Pancreas (tissue), 10 donors: ENCODE data around the gene MSLN. TPM values are rescaled to one million over a fixed set of nuclear protein-coding genes. Genes with fewer than 3 reads are reported as not detected.

Experiments
- ATAC-seq, 4 donors: fragments of 200-7000 bp; cut with Tn5 transposase; one replicate each; pipeline versions ENCODE4 v1.8.0 to v1.9.1; 2020; ENCODE audit warnings: mild to moderate bottlenecking in 4 of 4, moderate library complexity in 4 of 4
- DNase-seq, 6 donors: peaks; one replicate each; pipeline ENCODE4 v3.0.0-alpha.2; 2020
- FAIRE-seq: peaks from 2 replicates; lab custom pipeline; 2012; peaks lifted over from hg19 to GRCh38; lab: Jason Lieb, UNC
- H3K27ac ChIP-seq, 4 donors: fragments of 200-600 bp; sonication (generic); 1 replicate in 3 of 4; 2 replicates in 1 of 4; pipeline versions ENCODE4 v1.5.0 to v1.8.0; 2020
- H3K27me3 ChIP-seq, 4 donors: fragments of 200-600 bp; one replicate each; pipeline ENCODE4 v1.8.0; 2021
- H3K36me3 ChIP-seq, 3 donors: fragments of 200-600 bp; sonication (generic) in 1 of 3; one replicate each; pipeline versions ENCODE4 v1.5.0 to v1.8.0; 2020 to 2021
- H3K4me1 ChIP-seq, 3 donors: fragments of 200-600 bp; one replicate each; pipeline ENCODE4 v1.8.0; 2021
- H3K4me3 ChIP-seq, 4 donors: fragments of 200-600 bp; sonication (generic) in 2 of 4; one replicate each; pipeline versions ENCODE4 v1.5.0 to v1.8.0; 2020 to 2021
- H3K9me3 ChIP-seq, 4 donors: fragments of 200-600 bp; one replicate each; pipeline ENCODE4 v1.8.0; 2021
- CTCF ChIP-seq, 4 donors: fragments of 200-600 bp; sonication (generic) in 3 of 4; IDR thresholded peaks; one replicate each; pipeline versions ENCODE4 v1.5.0 to v1.8.0; 2021; ENCODE audit warnings: antibody characterized with exemption in 4 of 4
- WGBS, 2 donors: extraction: QIAGEN DNeasy Blood & Tissue Kit; methylation state at CpG; one replicate each; pipeline ENCODE4 v1.1.7; 2013; 5-methylcytosine and 5-hydroxymethylcytosine counted together
- intact Hi-C, 3 donors: fragments of 100-400 bp; cut with DNase I; formaldehyde crosslinking; loops; one replicate each; pipeline versions ENCODE4 v1.11.1 to v1.14.2; 2022
- polyA plus RNA-seq, 2 donors: library from polyadenylated mRNA; stranded (reverse); fragments of 200-250 nt; gene quantifications; one replicate each; pipeline ENCODE4 v1.2.3, GENCODE V29; 2013
- total RNA-seq, 6 donors: library from RNA; stranded (reverse); fragmentation: NEBNext Ultra II Directional in 4 of 6; extraction: Animal tissue kit (Norgen Biotek cat#: 25700) in 4 of 6; gene quantifications; one replicate each; pipeline versions ENCODE4 v1.2.1 to v1.2.4, GENCODE V29; 2021 to 2023
- donor health status: healthy with polysubstance abuse.
- donor health status: DM: no; HTN: no; CAD: no; lungs with moderate emphysema.
- donor health status: DM: no; HTN: no; CAD: no.
- donor health status: control.
- donor health status: control.
- donor health status: Bipolar disorder and iron deficiency.
- donor health status: DM: yes; HTN: yes; CAD: no.
- donor health status: DM: no; HTN: no; CAD: no.
- donor health status: DM: no; HTN: no; CAD: no.
- donor health status: DM: yes; HTN: yes; CAD: no.

MSLN gene
- total and polyA plus RNA-seq, 8 donors, result 0.35 to 4.6 (median 0.96) TPM; not detected in 1

DNA sequence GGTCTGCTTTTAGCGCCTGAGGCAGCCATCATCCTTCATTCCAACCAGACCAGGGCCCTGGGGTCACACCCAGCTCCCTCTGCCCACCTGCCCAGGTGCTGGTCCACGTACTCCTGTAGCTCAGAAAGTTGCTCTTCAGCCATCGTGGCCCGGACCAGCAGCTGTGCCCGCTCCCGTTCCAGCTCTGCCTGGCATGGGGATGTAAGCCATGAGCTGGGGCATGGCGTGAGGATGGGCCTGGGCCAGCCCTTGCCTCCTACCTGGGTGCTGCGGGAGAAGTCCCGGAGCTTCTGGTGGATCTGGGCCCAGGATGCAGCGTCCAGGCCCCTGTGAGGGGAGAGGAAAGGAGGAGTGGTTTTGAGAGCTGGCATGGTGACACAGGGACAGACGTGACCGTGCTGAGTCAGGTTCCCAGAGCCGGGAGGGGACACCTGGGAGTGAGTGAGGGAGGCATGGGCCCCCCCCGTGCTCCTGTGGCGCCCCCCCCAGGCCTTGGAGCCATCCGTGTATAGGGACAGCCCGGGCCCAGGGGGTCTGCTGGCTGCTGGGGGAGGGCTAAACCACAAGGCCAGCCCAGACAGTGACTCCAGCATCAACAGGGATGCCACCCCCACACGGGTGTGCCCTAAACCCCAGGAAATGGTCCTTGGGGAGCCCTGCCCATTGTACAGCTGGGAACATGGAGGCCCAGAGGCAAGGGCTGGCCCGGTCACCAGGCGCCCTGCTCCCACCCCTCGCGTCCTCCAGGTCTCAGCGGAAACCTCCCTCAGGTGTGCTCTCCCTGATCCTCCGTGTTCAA lies 37.5 kb upstream of the MSLN start:
- no peaks in the 10 kb centered on the region for H3K27me3 ChIP-seq
- peaks cover 15 to 26% (median 20%) of the 10 kb centered on the region in 3 donors for H3K4me1 ChIP-seq
- H3K9me3 ChIP-seq, result no peaks in the 10 kb centered on the region
- ATAC-seq, result no peak
- no peak overlapping the region for H3K27ac ChIP-seq
- DNase-seq, result peak in 2 of 6 donors; percentile 42 to 82
- H3K36me3 ChIP-seq, result no peaks in the 10 kb centered on the region
- intact Hi-C loops, result no loop called here
- no peak for TF ChIP-seq CTCF (IDR thresholded peaks at IDR 0.05)
- FAIRE-seq, result no peak
- 84% methylated on average over 22 to 24 of the region's 24 CpGs for WGBS, 2 donors
- no peak overlapping the region for H3K4me3 ChIP-seq

- peaks cover 15 to 32% (median 25%) of the 10 kb centered on the region in 3 donors for H3K4me1 ChIP-seq
- H3K4me3 ChIP-seq, result no peak overlapping the region
- no peaks in the 10 kb centered on the region for H3K36me3 ChIP-seq
- ATAC-seq (no peak), FAIRE-seq (no peak), DNase-seq (peak in 1 of 6 donors; percentile 70)
- intact Hi-C loops, result no loop called here
- no peak overlapping the region for H3K27ac ChIP-seq
- H3K9me3 ChIP-seq, result no peaks in the 10 kb centered on the region
- WGBS, 2 donors, result 78 to 83% methylated on average over 9 of the region's 9 CpGs
- no peaks in the 10 kb centered on the region for H3K27me3 ChIP-seq
- no peak for TF ChIP-seq CTCF (IDR thresholded peaks at IDR 0.05)
Observed at GRCh38 chr16:723695-724094, 36.8 kb upstream of the MSLN start.

DNA sequence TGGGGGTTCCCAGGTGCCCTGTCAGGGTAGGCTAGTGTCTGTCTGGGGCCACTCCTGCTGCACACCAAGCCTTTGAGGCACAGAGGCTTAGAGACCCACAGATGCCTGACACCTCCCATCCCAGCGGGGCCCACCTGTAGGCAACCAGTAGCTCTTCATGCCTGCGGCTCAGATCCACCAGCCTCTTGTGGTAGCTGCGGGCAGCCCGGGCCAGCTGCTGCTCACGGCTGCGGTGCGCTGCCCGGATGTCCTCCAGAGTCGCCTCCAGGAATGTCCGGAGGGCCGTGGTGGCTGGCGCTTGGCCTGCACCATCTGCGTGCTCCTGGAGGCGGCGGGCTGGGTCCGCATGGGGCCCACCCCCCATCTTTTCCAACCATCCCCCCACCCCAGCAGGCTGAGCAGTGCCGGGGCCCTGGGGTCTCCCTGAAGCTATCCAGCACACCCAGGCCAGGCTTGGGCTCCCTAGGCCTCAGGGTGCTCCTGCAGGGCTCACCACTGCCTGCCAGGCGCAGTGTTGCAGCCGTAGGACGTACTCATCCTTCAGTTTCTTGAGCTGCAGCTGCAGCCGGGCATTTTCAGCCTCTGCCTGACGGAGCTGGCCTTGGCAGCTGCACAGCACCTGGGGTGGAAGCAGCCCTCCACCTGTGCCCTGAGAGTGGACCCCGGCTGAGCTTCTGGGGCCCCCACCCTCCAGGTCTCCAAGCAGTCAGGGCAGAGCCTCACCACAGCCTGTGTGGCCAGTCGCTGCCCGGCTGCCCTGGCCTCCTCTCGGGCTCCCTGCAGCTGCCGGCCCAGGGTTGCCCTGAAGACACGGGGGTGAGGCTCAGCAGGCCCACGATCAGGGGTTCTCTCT lies 36.1 kb upstream of the MSLN start:
- H3K27ac ChIP-seq, result no peak overlapping the region
- no peak for TF ChIP-seq CTCF (IDR thresholded peaks at IDR 0.05)
- no peaks in the 10 kb centered on the region for H3K27me3 ChIP-seq
- H3K36me3 ChIP-seq, result no peaks in the 10 kb centered on the region
- whole genome bisulfite sequencing, 2 donors, result 58 to 61% methylated on average over 26 to 29 of the region's 29 CpGs
- DNase-seq (peak in 2 of 6 donors; percentile 37 to 78), ATAC-seq (no peak), FAIRE-seq (no peak)
- H3K4me1 ChIP-seq, result peaks cover 15 to 32% (median 24%) of the 10 kb centered on the region in 3 donors
- no peak overlapping the region for H3K4me3 ChIP-seq
- intact Hi-C loops, result no loop called here
- no peaks in the 10 kb centered on the region for H3K9me3 ChIP-seq

DNA sequence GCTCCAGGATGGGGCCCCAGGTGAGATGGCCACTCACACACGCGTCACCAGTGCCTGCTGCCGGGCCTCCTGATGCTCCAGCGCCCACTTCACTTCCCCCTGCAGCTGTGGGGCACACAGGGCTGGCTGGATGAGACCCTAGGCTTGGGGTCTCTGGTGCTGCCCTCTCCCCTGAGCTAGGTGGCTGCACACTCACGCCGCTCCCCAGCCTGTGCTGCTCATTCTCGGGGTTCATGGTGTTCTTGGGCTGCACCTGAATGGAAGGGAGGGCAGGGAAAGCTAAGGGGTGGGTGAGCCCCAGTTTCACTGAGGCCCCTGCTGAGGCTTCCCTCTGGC lies 35.5 kb upstream of the MSLN start:
- intact Hi-C loops, result no loop called here
- H3K36me3 ChIP-seq, result no peaks in the 10 kb centered on the region
- H3K27ac ChIP-seq, result no peak overlapping the region
- FAIRE-seq, result no peak
- H3K4me3 ChIP-seq, result no peak overlapping the region
- H3K27me3 ChIP-seq, result no peaks in the 10 kb centered on the region
- peaks cover 10 to 26% (median 18%) of the 10 kb centered on the region in 3 donors for H3K4me1 ChIP-seq
- WGBS, 2 donors, result 62 to 77% methylated on average over 7 of the region's 7 CpGs
- ATAC-seq, result no peak
- no peak for TF ChIP-seq CTCF (IDR thresholded peaks at IDR 0.05)
- DNase-seq, result no peak
- no peaks in the 10 kb centered on the region for H3K9me3 ChIP-seq
